ENCODE data around the gene SH3PXD2A. TPM values are rescaled to one million over a fixed set of nuclear protein-coding genes. Genes with fewer than 3 reads are reported as not detected.

Gene SH3PXD2A, protein sequence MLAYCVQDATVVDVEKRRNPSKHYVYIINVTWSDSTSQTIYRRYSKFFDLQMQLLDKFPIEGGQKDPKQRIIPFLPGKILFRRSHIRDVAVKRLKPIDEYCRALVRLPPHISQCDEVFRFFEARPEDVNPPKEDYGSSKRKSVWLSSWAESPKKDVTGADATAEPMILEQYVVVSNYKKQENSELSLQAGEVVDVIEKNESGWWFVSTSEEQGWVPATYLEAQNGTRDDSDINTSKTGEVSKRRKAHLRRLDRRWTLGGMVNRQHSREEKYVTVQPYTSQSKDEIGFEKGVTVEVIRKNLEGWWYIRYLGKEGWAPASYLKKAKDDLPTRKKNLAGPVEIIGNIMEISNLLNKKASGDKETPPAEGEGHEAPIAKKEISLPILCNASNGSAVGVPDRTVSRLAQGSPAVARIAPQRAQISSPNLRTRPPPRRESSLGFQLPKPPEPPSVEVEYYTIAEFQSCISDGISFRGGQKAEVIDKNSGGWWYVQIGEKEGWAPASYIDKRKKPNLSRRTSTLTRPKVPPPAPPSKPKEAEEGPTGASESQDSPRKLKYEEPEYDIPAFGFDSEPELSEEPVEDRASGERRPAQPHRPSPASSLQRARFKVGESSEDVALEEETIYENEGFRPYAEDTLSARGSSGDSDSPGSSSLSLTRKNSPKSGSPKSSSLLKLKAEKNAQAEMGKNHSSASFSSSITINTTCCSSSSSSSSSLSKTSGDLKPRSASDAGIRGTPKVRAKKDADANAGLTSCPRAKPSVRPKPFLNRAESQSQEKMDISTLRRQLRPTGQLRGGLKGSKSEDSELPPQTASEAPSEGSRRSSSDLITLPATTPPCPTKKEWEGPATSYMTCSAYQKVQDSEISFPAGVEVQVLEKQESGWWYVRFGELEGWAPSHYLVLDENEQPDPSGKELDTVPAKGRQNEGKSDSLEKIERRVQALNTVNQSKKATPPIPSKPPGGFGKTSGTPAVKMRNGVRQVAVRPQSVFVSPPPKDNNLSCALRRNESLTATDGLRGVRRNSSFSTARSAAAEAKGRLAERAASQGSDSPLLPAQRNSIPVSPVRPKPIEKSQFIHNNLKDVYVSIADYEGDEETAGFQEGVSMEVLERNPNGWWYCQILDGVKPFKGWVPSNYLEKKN
- 4.6 and 5.0 TPM in 2 replicates for total RNA-seq (2014; rRNA removed; shearing (Covaris generic))
- polyA plus RNA-seq (2016; fragmentation: Nextera tagmentation; extraction: Ambion mirVana) = 1.8 and 1.9 TPM in 2 replicates
- long read RNA-seq = 0 reads

DNA sequence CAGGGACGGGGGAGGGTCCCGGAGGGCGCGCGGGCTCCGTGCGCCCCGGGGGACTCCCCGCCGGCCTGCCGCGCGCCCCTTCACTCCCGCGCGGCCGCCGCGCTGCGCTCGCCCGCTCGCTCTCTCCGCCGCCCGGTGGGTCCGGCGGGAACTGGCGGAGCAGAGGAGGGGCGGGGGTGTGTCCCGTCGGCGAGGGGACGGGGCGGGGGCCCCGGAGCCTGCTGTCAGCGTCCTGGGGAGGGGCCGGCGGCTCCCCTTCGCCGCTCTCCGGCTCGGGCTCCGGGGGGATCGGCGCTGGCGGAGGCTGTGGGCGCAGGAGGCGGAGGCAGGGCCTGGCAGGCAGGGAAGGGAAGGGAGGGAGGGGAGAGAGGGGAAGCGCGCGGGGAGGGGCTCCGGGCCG lies at the start of gene SH3PXD2A:
SH3PXD2A (minus strand) TSS at position 153 of the 400 bp plus-strand sequence. CDS start 310 bp downstream, outside the sequence.
- peak; percentile 72 for DNase-seq (ENCODE audit: low spot score)
- H3K36me3 ChIP-seq (ENCODE audit: insufficient read depth) = no peaks in the 10 kb centered on the region
- peaks cover 47% of the 10 kb centered on the region for H3K27me3 ChIP-seq (ENCODE audit: insufficient read depth)
- no peaks in the 10 kb centered on the region for H3K79me2 ChIP-seq (replicated peaks; ENCODE audit: insufficient read depth)
- peaks cover 13% of the 10 kb centered on the region for H3K4me1 ChIP-seq (ENCODE audit: insufficient read depth)
- no peaks in the 10 kb centered on the region; the same call in 1 of the 2 replicates for H3F3A ChIP-seq (replicated peaks; ENCODE audit: low read depth)
- H3K27ac Mint-ChIP-seq = no peak within 1 kb of the TSS
- peaks cover 19% of the 10 kb centered on the region for H3K4me1 Mint-ChIP-seq
- H3K27ac ChIP-seq (ENCODE audit: low read depth) = no peak within 1 kb of the TSS
- peak within 1 kb of the TSS; percentile 98 for H3K4me2 ChIP-seq
- peaks cover 36% of the 10 kb centered on the region for H3K27me3 Mint-ChIP-seq (ENCODE audit: insufficient read depth, low read depth, poor library complexity)
- no peaks in the 10 kb centered on the region for H3K9me3 Mint-ChIP-seq
- peak; percentile 35 for ATAC-seq
- H3K36me3 Mint-ChIP-seq (ENCODE audit: low read depth) = no peaks in the 10 kb centered on the region; the same call in 2 of the 3 replicates
- H3K4me3 ChIP-seq = peak within 1 kb of the TSS; percentile 92
- H3K9me2 ChIP-seq (ENCODE audit: insufficient read depth) = no peaks in the 10 kb centered on the region
- peak within 1 kb of the TSS; percentile 98 for H2AFZ ChIP-seq
- H4K20me1 ChIP-seq (replicated peaks; ENCODE audit: insufficient read depth) = peaks cover 9% of the 10 kb centered on the region; the same call in 1 of the 2 replicates
- H3K4me3 Mint-ChIP-seq = peak within 1 kb of the TSS; percentile 84
- TF ChIP-seq, protein P1, sequence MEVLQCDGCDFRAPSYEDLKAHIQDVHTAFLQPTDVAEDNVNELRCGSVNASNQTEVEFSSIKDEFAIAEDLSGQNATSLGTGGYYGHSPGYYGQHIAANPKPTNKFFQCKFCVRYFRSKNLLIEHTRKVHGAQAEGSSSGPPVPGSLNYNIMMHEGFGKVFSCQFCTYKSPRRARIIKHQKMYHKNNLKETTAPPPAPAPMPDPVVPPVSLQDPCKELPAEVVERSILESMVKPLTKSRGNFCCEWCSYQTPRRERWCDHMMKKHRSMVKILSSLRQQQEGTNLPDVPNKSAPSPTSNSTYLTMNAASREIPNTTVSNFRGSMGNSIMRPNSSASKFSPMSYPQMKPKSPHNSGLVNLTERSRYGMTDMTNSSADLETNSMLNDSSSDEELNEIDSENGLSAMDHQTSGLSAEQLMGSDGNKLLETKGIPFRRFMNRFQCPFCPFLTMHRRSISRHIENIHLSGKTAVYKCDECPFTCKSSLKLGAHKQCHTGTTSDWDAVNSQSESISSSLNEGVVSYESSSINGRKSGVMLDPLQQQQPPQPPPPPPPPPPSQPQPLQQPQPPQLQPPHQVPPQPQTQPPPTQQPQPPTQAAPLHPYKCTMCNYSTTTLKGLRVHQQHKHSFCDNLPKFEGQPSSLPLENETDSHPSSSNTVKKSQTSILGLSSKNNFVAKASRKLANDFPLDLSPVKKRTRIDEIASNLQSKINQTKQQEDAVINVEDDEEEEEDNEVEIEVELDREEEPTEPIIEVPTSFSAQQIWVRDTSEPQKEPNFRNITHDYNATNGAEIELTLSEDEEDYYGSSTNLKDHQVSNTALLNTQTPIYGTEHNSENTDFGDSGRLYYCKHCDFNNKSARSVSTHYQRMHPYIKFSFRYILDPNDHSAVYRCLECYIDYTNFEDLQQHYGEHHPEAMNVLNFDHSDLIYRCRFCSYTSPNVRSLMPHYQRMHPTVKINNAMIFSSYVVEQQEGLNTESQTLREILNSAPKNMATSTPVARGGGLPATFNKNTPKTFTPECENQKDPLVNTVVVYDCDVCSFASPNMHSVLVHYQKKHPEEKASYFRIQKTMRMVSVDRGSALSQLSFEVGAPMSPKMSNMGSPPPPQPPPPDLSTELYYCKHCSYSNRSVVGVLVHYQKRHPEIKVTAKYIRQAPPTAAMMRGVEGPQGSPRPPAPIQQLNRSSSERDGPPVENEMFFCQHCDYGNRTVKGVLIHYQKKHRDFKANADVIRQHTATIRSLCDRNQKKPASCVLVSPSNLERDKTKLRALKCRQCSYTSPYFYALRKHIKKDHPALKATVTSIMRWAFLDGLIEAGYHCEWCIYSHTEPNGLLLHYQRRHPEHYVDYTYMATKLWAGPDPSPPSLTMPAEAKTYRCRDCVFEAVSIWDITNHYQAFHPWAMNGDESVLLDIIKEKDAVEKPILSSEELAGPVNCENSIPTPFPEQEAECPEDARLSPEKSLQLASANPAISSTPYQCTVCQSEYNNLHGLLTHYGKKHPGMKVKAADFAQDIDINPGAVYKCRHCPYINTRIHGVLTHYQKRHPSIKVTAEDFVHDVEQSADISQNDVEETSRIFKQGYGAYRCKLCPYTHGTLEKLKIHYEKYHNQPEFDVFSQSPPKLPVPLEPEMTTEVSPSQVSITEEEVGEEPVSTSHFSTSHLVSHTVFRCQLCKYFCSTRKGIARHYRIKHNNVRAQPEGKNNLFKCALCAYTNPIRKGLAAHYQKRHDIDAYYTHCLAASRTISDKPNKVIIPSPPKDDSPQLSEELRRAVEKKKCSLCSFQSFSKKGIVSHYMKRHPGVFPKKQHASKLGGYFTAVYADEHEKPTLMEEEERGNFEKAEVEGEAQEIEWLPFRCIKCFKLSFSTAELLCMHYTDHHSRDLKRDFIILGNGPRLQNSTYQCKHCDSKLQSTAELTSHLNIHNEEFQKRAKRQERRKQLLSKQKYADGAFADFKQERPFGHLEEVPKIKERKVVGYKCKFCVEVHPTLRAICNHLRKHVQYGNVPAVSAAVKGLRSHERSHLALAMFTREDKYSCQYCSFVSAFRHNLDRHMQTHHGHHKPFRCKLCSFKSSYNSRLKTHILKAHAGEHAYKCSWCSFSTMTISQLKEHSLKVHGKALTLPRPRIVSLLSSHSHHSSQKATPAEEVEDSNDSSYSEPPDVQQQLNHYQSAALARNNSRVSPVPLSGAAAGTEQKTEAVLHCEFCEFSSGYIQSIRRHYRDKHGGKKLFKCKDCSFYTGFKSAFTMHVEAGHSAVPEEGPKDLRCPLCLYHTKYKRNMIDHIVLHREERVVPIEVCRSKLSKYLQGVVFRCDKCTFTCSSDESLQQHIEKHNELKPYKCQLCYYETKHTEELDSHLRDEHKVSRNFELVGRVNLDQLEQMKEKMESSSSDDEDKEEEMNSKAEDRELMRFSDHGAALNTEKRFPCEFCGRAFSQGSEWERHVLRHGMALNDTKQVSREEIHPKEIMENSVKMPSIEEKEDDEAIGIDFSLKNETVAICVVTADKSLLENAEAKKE (CRISPR knock-in tag; IDR thresholded peaks at IDR 0.05) = no peak
- TF ChIP-seq, protein P2, sequence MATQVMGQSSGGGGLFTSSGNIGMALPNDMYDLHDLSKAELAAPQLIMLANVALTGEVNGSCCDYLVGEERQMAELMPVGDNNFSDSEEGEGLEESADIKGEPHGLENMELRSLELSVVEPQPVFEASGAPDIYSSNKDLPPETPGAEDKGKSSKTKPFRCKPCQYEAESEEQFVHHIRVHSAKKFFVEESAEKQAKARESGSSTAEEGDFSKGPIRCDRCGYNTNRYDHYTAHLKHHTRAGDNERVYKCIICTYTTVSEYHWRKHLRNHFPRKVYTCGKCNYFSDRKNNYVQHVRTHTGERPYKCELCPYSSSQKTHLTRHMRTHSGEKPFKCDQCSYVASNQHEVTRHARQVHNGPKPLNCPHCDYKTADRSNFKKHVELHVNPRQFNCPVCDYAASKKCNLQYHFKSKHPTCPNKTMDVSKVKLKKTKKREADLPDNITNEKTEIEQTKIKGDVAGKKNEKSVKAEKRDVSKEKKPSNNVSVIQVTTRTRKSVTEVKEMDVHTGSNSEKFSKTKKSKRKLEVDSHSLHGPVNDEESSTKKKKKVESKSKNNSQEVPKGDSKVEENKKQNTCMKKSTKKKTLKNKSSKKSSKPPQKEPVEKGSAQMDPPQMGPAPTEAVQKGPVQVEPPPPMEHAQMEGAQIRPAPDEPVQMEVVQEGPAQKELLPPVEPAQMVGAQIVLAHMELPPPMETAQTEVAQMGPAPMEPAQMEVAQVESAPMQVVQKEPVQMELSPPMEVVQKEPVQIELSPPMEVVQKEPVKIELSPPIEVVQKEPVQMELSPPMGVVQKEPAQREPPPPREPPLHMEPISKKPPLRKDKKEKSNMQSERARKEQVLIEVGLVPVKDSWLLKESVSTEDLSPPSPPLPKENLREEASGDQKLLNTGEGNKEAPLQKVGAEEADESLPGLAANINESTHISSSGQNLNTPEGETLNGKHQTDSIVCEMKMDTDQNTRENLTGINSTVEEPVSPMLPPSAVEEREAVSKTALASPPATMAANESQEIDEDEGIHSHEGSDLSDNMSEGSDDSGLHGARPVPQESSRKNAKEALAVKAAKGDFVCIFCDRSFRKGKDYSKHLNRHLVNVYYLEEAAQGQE (IDR thresholded peaks at IDR 0.05; ENCODE audit: unreplicated experiment) = no peak
- no peak for TF ChIP-seq NANOG (IDR thresholded peaks at IDR 0.05; ENCODE audit: borderline replicate concordance)
- no peak for TF ChIP-seq STAT1 (IDR thresholded peaks at IDR 0.05; ENCODE audit: unreplicated experiment)
- no peak for TF ChIP-seq ZNF114 (CRISPR knock-in tag; IDR thresholded peaks at IDR 0.05)
- TF ChIP-seq EZH2 (IDR thresholded peaks at IDR 0.05; ENCODE audit: low read depth, unreplicated experiment) = no peak
- no peak for TF ChIP-seq JUNB (IDR thresholded peaks at IDR 0.05; ENCODE audit: unreplicated experiment)
- no peak for TF ChIP-seq EZH2phosphoT487 (IDR thresholded peaks at IDR 0.05; ENCODE audit: unreplicated experiment)
- no peak for TF ChIP-seq ZNF331 (CRISPR knock-in tag; IDR thresholded peaks at IDR 0.05; ENCODE audit: low read depth)
- TF ChIP-seq, protein P3, sequence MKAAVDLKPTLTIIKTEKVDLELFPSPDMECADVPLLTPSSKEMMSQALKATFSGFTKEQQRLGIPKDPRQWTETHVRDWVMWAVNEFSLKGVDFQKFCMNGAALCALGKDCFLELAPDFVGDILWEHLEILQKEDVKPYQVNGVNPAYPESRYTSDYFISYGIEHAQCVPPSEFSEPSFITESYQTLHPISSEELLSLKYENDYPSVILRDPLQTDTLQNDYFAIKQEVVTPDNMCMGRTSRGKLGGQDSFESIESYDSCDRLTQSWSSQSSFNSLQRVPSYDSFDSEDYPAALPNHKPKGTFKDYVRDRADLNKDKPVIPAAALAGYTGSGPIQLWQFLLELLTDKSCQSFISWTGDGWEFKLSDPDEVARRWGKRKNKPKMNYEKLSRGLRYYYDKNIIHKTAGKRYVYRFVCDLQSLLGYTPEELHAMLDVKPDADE (IDR thresholded peaks at IDR 0.05) = no peak
- TF ChIP-seq CREB1 (CRISPR knock-in tag; IDR thresholded peaks at IDR 0.05; ENCODE audit: low read depth) = no peak
- TF ChIP-seq POLR2AphosphoS5 (IDR thresholded peaks at IDR 0.05; ENCODE audit: low read depth) = no peak
